Gastrocnemius medialis (tissue), 4 donors: ENCODE data around the gene ZNF536. TPM values are rescaled to one million over a fixed set of nuclear protein-coding genes. Genes with fewer than 3 reads are reported as not detected.

Source experiments
- ATAC-seq, 2 donors: fragments of 150-250 bp; one replicate each; pipeline ENCODE4 v1.9.1; 2016
- DNase-seq, 2 donors: peaks; one replicate each; pipeline ENCODE4 v3.0.0-alpha.2; 2019
- H3K27ac ChIP-seq, 4 donors: fragments of 200-600 bp; sonication (generic); 1 replicate in 1 of 4; 2 replicates in 3 of 4; pipeline ENCODE4 v1.5.1; 2016 to 2018; ENCODE audit warnings: mild to moderate bottlenecking in 2 of 4, moderate library complexity in 1 of 4
- H3K27me3 ChIP-seq, 3 donors: fragments of 200-600 bp; sonication (generic) in 2 of 3; 1 replicate in 1 of 3; 2 replicates in 2 of 3; pipeline versions ENCODE4 v1.5.1 to v1.6.0; 2016 to 2019; ENCODE audit warnings: mild to moderate bottlenecking in 1 of 3, moderate library complexity in 1 of 3
- H3K36me3 ChIP-seq, 2 donors: fragments of 200-600 bp; sonication (generic) in 1 of 2; one replicate each; pipeline ENCODE4 v1.5.1; 2017 to 2018
- H3K4me1 ChIP-seq, 2 donors: fragments of 200-600 bp; sonication (generic) in 1 of 2; one replicate each; pipeline ENCODE4 v1.5.1; 2016 to 2017; ENCODE audit warnings: mild to moderate bottlenecking in 2 of 2
- H3K4me3 ChIP-seq, 4 donors: fragments of 200-600 bp; sonication (generic) in 3 of 4; 1 replicate in 1 of 4; 2 replicates in 3 of 4; pipeline ENCODE4 v1.5.1; 2016 to 2019; ENCODE audit warnings: mild to moderate bottlenecking in 2 of 4
- H3K9me3 ChIP-seq, 3 donors: fragments of 200-600 bp; sonication (generic) in 2 of 3; 1 replicate in 1 of 3; 2 replicates in 2 of 3; pipeline ENCODE4 v1.5.1; 2016 to 2019
- CTCF ChIP-seq, 5 experiments: fragments of 450-650 bp in 3 of 5; fragments of 200-600 bp in 2 of 5; sonication (generic) in 2 of 5; IDR thresholded peaks in 4 of 5; conservative IDR thresholded peaks in 1 of 5; 1 replicate in 4 of 5; 2 replicates in 1 of 5; pipeline ENCODE4 v1.5.1; 2016 to 2019; ENCODE audit warnings: antibody characterized with exemption in 5 of 5, mild to moderate bottlenecking in 3 of 5, moderate library complexity in 3 of 5
- POLR2A ChIP-seq, 2 donors: fragments of 450-650 bp; IDR thresholded peaks; one replicate each; pipeline ENCODE4 v1.6.1; 2017; ENCODE audit warnings: antibody characterized with exemption in 2 of 2, mild to moderate bottlenecking in 2 of 2, moderate library complexity in 2 of 2
- in situ Hi-C, 4 donors: fragments of 200-750 bp; cut with MboI; loops; one replicate each; pipeline versions ENCODE4 v1.15.0 to v1.8.0; 2017; ENCODE audit warnings: low sequenced_read_pairs in 4 of 4
- intact Hi-C: fragments of 100-400 bp; cut with DNase I; formaldehyde crosslinking; loops from one replicate; pipeline ENCODE4 v1.15.1; 2023; ENCODE audit warnings: low total_unique reads
- total RNA-seq, 4 donors: library from RNA; depleted of rRNA; stranded (reverse); fragments of >200 nt; gene quantifications; one replicate each; pipeline versions ENCODE4 v1.1.0 to v1.2.3, GENCODE V29; 2016

The ZNF536 gene
- total RNA-seq, 4 donors from 2014 or later: 0.12 to 0.44 (median 0.20) TPM; not detected in 1

GRCh38 chr19:30449078-30449590 lies 77.0 kb downstream of the ZNF536 start:
- Histone ChIP-seq H3K36me3 (no peaks in the 10 kb centered on the region), H3K27ac (no peak overlapping the region), H3K4me1 (peaks cover 0 to 6% of the 10 kb centered on the region in 2 donors), H3K9me3 (no peaks in the 10 kb centered on the region), H3K4me3 (no peak overlapping the region), H3K27me3 (peaks cover 8 to 26% (median 18%) of the 10 kb centered on the region in 3 donors)
- DNase-seq: no peak
- intact Hi-C loops (no loop called here), in situ Hi-C loops (no loop called here)
- TF ChIP-seq CTCF (IDR thresholded peaks at IDR 0.05 in 4 of 5, conservative IDR thresholded peaks at IDR 0.05 in 1 of 5) (no peak), POLR2A (IDR thresholded peaks at IDR 0.05) (no peak)
- no peak for ATAC-seq

- Histone ChIP-seq H3K4me3 (peak overlapping the region in 3 of 4 donors; percentile 14 to 35 (median 30)), H3K27me3 (peaks cover 8 to 26% (median 18%) of the 10 kb centered on the region in 3 donors), H3K9me3 (no peaks in the 10 kb centered on the region), H3K27ac (no peak overlapping the region), H3K36me3 (no peaks in the 10 kb centered on the region), H3K4me1 (peaks cover 0 to 6% of the 10 kb centered on the region in 2 donors)
- intact Hi-C loops (no loop called here), in situ Hi-C loops (no loop called here)
- DNase-seq: no peak
- no peak for TF ChIP-seq POLR2A (IDR thresholded peaks at IDR 0.05)
- TF ChIP-seq CTCF (IDR thresholded peaks at IDR 0.05 in 4 of 5, conservative IDR thresholded peaks at IDR 0.05 in 1 of 5): no peak
- no peak for ATAC-seq
These were observed 77.5 kb downstream of the ZNF536 start for GRCh38 chr19:30449673-30450072.

- intact Hi-C loops (no loop called here), in situ Hi-C loops (no loop called here)
- TF ChIP-seq POLR2A (IDR thresholded peaks at IDR 0.05) (no peak), CTCF (IDR thresholded peaks at IDR 0.05 in 4 of 5, conservative IDR thresholded peaks at IDR 0.05 in 1 of 5) (no peak)
- no peaks in the 10 kb centered on the region for H3K9me3 ChIP-seq
- DNase-seq: no peak
- no peaks in the 10 kb centered on the region for H3K36me3 ChIP-seq
- peak overlapping the region; percentile 14 to 39 (median 32) for H3K4me3 ChIP-seq
- no peak overlapping the region for H3K27ac ChIP-seq
- H3K27me3 ChIP-seq: peaks cover 8 to 26% (median 18%) of the 10 kb centered on the region in 3 donors
- ATAC-seq: no peak
- H3K4me1 ChIP-seq: peaks cover 0 to 6% of the 10 kb centered on the region in 2 donors
These were observed 77.9 kb downstream of the ZNF536 start for GRCh38 chr19:30450100-30450499.

GRCh38 chr19:30450835-30451321 lies 78.7 kb downstream of the ZNF536 start:
- peak overlapping the region; percentile 14 to 39 (median 36) for H3K4me3 ChIP-seq
- H3K4me1 ChIP-seq: peaks cover 0 to 6% of the 10 kb centered on the region in 2 donors
- H3K9me3 ChIP-seq: no peaks in the 10 kb centered on the region
- intact Hi-C loops (no loop called here), in situ Hi-C loops (no loop called here)
- TF ChIP-seq POLR2A (IDR thresholded peaks at IDR 0.05): no peak
- TF ChIP-seq CTCF (IDR thresholded peaks at IDR 0.05 in 4 of 5, conservative IDR thresholded peaks at IDR 0.05 in 1 of 5): no peak
- ATAC-seq (no peak), DNase-seq (no peak)
- no peak overlapping the region for H3K27ac ChIP-seq
- H3K36me3 ChIP-seq: no peaks in the 10 kb centered on the region
- H3K27me3 ChIP-seq: peaks cover 8 to 26% (median 18%) of the 10 kb centered on the region in 3 donors
